HG02571 (cell line): ENCODE results near the gene CRTC1.
"Not testable (repeated sequence)": the region's sequence is repeated elsewhere in the genome, so short reads cannot be mapped to it uniquely, and the experiment has no call there.

Experiments used
- ATAC-seq: cut with Tn5 transposase; IDR thresholded peaks from one replicate; pipeline ENCODE4 v1.9.1; 2021; ENCODE audit warnings: mild to moderate bottlenecking, moderate library complexity; ENCODE audit not compliant: unreplicated experiment

Gene CRTC1

DNA sequence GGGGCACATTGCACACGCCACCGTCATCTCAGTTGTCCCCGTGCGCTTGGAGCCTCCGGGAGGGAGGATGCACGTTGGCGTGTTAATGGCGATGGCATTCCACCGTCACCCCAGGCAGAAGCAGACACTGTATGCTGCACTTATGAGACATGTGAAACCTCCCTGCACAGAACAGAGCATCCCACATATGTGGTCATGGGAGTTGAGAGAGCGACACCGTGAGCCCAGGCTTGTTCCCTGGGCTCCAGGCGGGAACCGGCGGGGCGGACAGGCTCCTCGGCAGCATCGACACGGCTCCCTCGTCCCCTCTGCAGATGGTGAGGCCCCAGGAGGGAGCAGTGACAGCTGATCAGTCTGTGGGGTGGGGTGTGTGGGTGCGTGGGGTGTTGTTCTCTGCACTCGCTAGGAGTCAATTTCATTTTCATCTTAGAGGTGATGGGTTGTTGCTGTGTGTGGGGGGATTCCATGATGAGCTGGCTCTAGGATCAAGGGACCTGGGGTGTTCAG lies 40.4 kb downstream of the CRTC1 start:
- no peak for ATAC-seq

DNA sequence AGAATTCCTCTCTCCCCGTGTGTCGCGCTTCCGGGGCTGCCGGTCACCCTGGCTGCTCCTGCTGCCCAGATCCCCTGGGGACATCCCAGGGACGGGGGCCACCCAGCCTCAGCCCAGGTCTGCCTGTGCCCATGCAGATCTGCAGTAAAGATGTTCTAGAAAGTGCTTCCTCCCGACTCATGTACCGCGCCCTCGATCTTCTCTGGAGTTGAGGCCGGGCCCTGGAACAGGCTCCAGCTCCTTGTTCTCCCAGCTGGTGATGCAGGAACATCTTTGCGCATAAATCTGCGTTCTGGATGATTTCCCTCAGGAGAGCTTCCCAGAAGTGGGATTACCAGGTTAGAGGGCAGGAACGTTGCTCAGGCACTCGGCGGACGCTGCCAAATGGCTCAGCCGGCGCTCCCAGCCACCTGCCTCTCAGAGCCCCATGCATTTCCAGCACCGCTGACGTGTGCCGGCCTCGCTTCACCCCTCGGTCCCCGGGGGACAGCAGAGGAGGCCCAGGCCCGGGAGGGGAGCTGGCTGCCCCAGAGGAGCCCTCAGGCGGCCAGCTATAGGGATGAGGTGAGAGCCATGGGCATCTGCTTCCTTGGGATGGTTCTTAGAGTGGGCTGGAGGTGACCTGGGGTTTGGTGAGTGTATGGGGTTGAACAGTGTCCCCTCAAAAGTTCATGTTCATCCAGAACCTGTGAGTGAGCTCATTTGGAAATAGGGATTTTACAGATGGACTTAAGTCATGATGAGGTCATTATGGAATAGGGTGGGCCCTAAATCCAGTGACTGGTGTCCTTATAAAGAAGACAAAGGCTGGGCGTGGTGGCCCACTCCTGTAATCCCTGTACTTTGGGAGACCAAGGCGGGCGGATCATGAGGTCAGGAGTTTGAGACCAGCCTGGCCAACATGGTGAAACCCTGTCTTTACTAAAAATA lies 42.6 kb downstream of the CRTC1 start:
- ATAC-seq, result no peak

DNA sequence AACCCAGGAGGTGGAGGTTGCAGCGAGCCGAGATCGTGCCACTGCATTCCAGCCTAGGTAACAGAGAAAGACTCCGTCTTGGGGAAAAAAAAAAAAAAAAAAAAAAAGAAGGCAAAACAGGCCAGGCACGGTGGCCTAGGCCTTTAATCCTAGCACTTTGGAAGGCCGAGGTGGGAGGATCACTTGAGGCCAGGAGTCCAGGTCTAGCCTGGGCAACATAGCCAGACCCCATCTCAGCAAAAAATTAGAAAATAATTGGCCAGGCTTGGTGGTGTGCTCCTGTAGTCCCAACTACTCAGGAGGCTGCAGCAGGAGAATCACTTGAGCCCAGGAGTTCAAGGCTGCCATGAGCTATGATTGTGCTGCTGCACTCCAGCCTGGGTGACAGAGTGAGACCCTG lies 43.4 kb downstream of the CRTC1 start:
- no peak for ATAC-seq

DNA sequence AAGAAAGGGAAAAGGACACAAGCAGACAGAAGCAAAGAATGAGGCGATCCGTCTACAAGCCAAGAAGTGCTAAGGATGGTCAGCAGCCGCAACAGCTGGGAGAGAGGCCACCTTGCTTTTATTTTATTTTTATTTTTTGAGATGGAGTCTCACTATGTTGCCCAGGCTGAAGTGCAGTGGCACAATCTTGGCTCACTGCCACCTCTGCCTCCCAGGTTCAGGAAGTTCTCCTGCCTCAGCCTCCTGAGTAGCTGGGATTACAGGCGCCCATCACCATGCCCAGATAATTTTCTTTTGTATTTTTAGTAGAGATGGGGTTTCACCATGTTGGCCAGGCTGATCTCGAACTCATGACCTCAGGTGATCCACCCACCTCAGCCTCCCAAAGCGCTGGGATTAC lies 44.1 kb downstream of the CRTC1 start:
- ATAC-seq, result not testable (repeated sequence)

DNA sequence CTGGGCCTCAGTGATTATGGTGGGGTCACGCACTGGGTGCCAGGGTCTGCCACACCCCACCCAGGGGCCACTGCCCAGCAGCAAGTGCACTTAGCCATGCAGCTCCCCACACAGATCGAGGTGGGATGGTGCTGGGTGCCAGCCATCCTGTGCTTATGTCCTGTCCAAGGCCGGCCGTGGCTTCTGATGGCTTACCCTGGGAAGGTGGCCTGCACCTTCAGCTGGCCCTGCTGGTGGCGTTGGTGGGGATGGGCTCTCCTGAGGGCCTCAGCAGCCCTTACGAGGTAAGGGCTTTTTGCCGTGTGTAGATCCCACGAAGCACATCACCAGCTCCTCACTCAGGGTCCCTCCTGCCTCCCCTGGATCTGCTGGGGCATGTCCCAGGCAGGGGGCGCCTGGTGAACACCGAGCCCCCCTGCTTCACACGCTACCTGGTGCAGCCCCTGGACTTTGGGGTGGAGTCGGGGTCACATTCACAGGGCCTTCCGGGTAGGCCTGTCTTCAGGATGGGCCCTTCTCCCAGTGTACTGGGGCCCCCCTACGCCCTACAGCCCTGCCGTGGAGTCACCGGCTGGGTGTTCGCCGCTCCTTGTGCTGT lies 46.6 kb downstream of the CRTC1 start:
- no peak for ATAC-seq

DNA sequence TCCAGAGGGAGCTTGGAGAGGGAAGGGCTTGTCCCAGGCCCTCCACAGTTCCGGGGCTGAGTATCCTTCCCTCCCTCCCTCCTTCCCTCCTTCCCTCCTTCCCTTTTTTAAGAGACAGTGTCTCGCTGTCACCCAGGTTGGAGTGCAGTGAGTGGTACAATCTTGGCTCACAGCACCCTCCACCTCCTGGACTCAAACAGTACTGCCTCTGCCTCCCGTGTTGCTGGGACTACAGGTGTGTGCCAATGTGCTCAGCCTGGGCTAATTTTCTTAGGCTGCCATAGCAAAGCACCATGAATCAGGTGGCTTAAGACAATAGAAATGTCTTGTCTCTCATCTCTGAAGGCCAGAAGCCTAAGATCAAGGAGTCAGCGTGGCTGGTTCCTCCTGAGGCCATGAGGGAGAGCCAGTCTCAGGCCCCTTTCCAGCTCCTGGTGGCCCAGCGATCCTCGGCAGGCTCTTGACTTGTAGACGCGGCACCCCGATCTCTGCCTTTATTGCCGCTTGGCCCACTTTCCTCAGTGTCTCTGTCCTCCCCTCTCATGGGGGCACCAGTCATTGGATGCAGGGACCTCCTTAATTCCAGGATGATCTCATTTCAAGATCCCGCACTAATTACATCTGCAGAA lies 47.5 kb downstream of the CRTC1 start:
- ATAC-seq, result no peak

DNA sequence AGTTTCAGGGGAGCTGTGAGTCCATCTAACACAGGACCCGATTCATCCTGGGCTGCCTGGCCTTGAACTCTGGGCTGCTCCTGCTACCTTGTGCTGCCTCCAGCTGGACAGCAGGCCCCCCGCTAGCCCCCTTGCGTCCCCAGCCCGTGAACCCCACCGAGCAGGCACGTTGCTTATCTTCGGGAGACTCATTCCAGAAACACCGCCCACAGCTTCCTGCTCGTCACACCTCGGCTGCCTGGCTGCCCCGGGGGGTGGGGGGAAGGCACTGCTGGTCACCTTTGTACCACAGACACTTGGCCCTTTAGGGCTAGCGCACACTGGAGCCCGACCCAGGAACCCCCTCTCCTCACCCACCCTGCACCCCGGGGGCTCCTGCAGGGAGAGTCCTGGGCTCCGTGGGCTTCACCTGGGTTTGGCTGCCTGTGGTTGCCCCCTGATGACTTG lies 48.1 kb downstream of the CRTC1 start:
- ATAC-seq, result no peak

DNA sequence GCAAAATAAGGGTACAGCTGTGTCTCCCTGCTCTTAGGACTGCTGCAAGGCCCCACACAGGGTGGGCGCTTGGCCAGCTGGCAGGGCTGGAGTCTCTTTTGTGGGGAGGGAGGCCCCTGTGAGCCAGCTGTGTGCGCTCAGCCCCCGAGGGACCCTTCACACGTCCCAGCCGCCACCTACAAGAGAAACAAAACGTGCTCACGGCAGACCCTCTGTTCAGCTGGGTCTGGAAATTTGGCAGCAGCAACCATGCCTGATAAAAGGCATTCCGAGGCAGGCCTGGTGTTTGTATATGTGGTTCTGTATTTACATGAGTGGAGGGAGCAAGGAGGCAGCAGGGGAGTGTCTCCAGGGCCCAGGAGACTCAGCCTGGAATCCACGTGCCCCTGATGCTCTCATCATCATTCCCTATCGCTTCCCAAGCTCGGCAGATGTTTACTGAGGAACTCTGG lies 49.7 kb downstream of the CRTC1 start:
- no peak for ATAC-seq

DNA sequence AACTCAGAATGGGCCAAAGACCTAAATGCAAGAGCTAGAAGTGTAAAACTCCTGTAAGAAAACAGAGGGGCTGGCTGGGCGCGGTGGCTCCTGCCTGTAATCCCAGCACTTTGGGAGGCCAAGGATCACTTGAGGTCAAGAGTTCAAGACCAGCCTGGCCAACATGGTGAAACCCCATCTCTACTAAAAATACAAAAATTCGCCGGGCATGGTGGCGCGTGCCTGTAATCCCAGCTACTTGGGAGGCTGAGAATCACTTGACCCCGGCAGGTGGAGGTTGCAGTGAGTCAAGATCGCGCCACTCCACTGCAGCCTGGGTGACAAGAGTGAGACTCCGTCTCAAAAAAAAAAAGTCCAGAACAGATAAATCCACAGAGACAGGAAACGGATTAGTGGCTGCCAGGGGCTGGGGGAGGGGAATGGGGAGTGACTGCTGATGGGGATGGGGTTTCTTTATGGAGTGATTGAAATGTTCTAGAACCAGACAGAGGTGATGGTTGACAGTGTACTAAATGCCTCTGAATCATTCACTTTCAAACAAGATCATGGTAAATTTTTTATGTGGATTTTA lies 50.4 kb downstream of the CRTC1 start:
- not testable (repeated sequence) for ATAC-seq

DNA sequence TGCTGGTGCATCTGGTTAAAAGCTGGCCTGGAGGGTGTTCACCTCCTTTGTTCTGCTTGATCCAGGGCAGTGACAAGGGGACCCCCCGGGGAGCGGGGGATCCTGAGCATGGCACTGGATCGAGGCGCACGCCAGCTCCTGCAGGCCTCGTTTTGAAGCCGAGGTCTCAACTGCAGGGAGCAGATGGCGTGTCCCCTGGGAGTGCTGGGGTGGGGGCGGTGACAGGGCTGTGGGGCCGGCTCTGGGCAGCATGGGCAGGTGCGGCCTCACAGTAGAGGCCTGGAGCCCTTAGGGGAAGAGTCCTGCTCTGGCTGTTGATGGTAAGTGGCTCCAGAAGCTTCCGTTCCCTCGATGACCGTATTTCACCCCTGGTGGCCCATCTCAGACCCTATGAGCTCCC lies 51.8 kb downstream of the CRTC1 start:
- ATAC-seq, result no peak

DNA sequence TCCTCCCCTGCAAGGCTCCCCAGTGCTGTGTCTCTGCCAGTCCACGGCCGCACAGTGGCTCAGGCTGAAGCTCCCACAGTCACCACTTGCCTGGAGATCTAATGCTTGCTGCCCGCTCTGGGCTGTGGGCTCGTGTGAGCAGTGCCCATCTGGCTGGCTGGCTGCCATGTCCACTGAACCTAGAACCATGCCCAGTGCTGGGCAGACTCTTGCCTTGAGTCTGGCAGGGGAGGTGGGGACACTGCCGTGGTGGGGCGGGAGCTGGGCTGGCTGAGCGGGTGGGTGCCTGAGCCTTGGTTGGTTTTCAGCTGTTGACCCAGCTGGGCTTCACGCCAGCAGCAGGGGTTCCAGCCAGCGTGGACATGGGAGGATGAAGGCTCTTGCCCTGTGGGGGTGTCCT lies 52.3 kb downstream of the CRTC1 start:
- ATAC-seq, result no peak

DNA sequence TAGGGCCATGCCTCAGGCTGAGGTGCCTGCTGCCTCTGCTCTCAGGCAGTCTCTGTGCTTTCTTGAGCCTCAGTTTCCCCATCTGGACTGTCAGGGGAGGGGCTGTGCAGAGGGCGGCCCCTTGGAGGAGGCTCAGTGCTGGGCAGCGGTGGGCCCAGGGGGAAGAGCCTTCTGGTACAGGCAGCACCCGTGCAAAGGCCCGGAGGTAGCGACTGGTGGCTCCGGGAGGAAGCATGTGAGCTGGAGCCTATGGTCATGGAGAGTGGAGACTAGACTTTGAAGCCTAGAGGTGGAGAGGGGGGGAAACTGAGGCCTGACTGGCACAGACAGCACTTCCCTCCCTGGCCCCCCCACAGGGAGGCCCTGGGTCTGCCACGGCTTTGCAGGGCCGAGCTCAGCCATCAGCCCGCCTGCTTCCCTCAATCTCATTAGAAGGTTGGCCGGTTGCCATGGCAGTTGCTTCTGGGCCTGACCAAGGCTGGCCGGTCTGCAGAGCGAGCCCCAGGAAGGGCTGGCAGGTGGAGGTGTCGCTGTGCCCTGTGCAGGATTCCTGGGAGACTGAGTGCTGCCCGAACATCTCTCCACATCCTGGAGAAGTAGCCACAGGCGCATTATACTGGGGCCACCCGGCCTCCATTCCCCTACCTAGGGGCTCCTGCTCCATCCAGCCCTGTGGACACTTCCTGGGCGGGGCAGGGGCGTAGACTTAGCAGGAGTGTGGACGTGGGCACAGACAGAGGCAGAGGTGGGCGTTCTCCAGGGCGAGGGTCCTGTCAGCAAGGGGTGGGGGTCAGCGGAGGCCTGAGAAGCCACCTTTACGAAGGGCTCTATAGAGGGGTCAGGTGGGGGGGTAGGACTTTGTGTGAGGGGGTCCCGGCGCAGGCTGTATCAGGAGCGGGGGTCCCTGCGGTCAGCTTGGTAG lies 53.2 kb downstream of the CRTC1 start:
- ATAC-seq, result no peak

DNA sequence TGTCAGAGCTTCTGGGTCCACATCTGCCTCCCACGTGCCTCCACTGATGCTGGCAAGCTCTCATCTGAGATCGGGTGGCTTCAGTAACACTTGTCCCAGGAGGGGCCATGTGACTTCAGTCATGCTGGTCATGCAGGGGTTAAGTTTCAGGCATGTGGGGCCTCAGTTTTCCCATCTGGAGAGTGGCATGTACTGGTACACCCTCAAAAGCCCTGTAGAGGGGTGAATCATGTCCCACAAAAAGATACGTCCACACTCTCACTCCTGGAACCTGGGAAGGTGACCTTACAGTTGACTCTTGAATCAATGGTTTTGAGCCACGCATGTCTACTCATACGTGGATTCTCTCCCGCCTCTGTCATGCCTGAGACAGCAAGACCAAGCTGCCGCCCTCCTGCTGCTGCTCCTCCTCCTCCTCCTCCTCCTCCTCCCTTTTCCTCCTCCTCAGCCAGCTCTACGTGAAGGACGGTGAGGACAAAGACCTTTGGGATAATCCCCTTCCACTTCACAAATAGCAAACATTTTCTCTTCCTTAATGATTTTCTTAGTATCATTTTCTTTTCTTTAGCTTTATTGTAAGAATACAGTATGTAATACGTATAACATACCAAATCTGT lies 54.0 kb downstream of the CRTC1 start:
- ATAC-seq, result no peak

DNA sequence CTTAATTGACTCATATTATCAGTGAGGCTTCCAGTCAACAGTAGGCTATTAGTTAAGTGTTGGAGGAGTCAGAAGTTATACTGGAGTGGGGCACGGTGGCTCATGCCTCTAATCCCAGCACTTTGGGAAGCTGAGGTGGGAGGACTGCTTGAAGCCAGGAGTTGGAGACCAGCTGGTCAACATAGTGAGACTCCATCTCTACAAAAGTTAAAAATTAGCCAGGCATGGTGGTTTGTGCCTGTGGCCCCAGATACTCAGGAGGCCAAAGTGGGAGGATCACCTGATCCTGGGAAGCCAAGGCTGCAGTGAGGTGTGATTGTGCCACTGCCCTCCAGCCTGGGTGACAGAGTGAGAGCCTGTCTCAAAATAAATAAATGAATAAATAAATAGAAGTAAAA lies 54.5 kb downstream of the CRTC1 start:
- no peak for ATAC-seq

DNA sequence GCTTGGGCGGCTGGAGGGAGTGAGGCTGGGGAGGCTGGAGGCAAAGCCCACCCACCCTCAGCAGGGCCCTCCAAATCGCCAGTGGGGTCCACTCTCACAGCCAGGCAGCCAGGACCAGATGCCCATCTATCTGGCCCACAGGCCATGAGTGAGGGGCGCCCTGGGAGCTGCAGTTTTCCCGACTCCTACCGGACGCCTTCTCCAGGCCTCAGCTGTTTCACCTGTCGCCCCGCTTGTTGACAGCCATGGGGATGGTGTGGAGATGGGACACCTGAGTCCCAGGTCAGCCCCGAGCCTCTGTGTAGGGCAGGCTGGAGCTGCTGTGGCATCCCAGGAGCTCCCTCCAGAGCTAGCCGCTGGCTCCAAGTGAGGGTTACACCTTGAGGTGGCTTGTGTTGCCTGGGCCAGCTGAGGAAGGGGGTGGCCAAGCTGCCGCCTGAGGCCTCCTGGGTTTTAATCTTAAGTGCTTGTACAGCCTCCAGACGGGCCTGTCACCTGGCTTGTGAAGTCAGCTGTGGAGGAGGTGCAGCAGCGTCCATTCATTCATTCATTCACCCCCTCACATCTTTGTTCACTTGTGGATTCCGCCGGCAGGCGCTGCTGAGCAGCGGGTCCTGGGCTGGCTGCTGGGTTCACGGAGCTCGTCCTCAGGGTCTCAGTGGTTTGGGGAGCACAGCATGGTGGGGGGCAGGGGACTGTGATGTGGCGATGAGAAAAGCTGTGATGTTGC lies 55.6 kb downstream of the CRTC1 start:
- ATAC-seq, result no peak

DNA sequence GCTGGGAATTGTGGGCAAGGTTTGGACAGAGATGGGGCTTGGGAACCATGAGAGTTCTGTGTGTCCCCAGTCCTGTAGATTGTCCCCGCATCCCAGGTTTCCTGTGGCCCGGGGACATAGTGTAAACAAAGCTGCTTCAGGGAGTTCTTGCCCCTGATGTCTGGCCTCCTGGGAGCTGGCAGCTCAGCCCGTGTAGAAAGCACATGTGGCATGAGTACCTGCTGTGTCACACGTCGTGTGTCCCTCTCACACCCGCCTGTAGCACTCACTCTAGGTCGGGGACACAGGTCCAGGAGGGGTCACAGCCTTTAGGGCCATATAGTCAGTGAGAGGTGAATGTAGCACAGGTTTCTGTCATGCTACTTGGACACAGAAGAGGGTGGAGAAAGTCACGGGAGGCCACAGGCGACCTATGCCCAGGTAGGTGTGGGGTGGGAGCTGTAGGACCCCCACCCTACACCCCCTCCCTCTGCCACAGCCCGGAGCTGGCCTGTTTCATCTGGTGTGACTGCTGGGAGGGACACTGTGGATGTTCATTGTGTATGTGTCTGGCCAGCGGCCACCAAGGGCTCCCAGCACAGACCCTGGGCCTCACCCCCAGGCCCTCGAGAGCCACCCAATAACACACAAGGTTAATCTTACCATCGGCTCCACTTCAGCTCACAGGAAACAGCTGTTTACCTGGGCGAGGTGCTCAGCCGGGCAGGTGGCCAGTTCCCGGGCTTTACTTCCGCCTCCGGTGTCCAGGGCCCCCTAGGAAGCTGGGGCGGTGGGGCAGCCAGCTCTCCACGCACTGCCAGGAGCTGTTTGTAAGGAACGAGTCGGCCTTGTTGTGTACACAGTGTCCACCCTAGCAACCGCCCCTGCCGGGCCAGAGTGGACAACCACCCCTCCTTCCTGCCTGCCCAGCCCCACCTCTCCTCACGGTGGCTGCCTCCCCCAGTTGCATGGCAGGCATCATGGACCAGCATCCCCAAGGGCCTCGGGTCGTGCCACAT lies 57.9 kb downstream of the CRTC1 start:
- ATAC-seq, result no peak

DNA sequence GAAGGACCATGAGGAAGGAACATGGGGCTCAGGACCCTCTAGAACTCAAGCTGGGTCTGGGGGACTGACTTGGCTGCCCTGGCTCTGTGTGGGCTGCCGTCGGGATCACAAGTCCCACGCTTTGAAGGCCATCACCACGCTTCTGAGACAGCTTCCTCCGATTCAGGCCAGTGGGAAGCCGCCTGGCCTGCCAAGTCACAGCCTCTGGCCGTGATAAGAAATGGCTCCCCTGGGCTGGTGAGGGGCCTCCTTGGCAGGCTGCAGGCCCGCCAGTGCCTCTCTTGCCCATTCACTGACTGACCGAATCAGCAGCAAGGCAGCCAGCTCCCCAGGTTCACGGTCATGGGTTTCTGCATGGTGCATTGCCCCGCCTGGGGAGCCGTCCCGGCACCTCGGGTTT lies 58.8 kb downstream of the CRTC1 start:
- no peak for ATAC-seq
